OCI-M2 (cell line): Measurements from ENCODE around the gene C1orf21.

Source experiments
- DNase-seq: peaks from one replicate; lab custom pipeline; 2025; ENCODE audit not compliant: unreplicated experiment; lab: John Stamatoyannopoulos, UW

C1orf21 gene

DNA sequence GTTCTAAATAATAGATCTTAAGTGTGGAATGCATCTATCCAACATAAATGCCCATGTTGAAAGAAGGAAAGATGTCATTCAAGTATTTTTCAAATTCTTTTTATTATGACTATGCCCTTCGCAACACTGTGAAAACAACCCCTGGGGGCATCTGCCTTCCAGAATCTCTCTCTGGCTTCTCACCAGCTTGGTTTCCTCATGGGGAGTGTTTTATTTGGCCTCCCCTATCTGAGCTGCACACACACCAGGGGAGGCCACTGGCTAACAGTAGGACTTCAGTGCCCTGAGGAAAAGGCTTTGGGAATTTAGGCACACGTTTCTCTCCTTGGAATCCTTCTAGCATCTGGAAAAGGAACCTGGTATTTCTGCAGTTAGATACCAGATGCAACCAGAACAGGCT is 237.2 kb downstream of the C1orf21 start:
- no peak for DNase-seq

DNA sequence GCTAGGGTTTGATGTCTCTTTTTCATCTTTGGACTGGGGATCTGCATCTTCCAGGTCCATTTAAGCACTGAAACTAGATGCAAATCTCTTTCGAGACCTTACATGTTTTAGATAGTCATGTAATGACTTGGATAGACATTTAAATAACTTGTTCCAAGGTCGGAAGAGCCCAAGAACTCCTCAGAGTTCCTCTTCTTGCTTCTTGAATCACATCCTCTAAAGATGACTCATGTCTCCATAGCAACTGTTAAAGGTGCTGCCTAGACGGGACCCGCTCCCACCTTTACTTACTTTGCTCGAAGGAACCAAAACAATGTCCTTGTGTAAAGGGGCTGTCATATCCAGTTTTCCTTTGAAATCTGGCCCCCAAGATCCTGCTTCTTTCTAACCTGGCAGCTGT is 237.8 kb downstream of the C1orf21 start:
- DNase-seq = no peak

DNA sequence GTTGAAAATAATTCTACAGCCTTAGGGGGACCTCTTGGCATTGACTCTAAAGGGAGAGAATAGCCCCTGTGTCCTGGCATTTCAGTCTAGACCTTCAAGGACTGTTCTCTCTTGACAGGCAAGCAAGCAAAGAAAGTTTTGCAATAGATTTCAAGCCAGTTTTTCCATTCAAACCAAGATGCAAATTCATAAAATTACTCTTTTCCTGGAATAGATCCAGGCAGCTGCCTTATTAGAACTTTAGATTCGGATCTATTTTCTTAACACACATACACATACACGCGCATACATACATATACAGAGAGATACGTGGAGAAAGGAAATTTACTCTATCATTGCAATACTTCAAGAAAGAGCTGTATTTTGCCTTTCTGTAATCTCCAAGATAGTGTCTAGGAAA is 238.4 kb downstream of the C1orf21 start:
- DNase-seq = no peak

DNA sequence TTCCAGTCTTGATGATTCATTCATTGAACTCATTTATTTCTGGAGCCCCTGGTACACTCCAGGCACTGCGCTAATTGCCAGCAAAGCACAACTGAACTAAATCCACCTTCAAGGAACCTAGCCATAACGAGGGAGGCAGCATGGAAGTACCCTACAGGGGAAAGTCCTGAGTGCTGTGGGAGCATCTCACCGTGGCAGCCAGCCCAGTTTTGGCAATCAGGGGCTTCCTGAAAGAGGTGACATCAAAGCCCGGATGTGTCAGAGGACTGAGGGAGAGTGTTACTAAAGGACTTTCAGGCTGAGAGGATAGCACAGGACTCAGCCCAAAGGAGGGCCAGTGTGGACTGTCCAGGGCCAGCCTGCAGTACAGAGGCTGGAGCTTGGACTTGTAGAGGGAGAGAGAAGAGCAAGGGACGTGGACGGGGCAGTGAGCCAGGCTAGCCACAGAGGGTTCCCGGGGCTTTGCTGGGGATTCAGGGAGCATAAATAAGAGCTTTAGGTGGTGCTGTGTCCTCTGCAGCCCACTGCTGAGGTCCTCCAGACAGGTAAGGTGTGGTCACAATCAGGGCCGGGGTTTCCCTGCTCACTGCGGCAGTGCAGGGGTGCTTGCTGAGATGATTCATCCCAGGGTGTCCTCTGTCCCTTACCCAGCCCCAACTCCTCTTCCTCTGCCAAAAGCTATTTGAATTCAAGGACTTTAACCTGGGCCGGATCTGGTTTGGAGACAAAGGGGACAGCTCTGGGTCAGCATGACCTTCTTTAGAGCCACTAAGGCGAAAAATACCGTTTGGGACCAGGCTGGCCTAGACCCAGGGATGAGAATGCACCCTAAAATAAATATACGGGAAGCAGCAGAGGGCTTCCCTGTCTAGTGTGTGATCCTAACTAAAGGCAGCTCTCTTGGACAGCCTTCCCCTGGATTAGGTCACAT is 239.5 kb downstream of the C1orf21 start:
- DNase-seq = no peak

DNA sequence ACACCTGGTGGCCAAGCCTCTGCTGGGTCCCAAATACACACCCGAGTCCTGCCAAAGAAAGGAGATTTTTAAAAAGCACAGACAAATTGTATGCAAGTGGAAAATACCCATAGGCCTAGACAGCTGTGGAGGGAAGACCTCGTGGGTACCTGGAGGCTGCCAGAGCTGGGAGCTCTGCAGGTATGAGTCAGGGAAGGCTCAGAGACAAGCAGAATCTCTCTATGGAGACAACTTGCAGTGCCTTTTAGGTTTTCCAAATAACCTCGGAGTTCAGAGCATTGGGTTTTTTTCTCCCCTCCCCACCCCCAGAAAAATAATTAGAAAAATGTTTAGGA is 240.1 kb downstream of the C1orf21 start:
- no peak for DNase-seq

DNA sequence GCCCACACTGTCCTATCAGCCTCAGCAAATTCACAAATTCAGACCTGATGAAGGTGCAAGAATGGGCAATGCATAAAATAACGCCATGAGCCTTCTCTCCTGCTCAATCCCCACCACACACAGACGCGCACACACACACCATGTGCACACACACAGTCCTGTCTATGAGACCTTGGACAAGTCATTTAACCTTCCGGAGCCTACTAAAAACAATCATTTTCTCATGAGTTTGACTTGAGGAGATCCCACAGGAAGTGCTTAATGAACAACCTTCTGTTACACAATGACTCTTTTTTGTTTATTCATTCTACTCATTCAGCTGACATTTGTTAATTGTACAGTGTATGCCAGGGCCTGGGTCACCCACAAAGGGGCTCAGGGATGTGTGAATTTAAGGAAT is 242.4 kb downstream of the C1orf21 start:
- DNase-seq = no peak

DNA sequence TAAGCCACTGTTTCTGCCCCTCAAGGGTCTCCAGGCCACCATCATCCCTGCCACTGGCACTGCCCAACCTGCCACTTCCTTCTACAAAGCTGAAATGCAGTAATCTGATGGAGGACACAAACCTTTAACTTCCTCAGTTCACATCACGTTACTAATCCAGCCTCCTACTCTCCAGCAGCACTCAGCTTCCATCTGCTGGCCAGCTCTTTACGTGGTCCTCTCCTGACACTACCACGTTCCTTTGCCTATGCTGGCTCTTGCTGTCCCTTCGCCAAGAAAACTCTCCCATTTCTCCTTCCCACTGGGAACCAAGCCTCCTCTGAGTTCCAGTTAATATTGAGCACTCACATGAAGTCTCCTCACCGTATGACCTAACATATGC is 243.8 kb downstream of the C1orf21 start:
- no peak for DNase-seq

DNA sequence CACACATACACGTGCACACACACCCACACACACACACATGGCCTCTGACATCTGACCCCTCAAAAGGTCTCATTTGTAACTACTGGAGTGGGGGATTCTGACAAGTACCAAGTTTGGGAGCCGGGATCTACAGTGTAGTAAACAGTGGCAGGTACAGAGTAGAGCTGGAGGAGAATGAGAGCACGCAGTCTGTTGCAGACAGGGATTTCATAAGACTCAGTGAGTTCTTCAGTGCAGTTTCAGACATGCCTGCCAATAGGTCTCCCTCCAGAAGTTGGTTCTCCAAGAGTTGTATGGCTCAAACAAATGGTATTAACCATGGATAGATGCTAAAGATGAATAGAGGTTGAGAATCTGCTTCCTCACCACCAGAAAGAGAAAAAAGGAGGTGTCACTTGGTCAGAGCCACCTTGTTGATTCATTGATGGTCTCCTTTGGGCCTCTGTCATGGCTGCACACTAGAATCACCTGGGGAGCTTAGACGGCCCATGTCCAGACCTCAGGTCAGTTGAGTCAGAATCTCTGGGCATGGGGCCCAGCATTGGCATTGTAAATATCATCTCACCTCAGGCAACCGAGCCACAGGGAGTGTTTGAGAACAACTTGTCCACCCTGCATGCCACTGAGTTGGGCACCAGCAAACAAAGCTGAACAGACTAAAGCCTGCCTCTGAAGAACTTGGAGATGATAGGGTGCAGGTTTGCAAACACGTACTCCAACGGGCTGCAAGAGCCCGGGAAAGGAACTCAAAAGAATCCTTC is 245.8 kb downstream of the C1orf21 start:
- no peak for DNase-seq

DNA sequence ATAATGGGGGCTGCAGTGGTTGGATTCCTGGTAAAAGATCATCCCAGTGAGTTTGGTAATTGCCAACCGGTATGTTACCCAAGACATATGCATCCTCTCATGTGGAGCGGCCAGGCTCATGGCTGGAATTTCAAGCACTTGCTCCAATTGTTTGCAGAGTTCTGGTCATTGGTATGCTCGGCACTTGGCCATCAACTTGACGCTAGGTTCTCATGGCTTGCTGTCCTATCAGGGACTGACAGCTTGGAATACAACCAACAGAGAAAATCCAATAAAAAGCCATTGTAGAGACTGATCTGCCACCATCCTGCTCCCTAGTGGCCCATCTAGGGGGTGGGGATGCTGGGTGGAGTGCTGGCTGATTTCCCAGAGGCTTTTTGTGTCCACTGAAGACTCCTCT is 247.0 kb downstream of the C1orf21 start:
- DNase-seq = no peak

DNA sequence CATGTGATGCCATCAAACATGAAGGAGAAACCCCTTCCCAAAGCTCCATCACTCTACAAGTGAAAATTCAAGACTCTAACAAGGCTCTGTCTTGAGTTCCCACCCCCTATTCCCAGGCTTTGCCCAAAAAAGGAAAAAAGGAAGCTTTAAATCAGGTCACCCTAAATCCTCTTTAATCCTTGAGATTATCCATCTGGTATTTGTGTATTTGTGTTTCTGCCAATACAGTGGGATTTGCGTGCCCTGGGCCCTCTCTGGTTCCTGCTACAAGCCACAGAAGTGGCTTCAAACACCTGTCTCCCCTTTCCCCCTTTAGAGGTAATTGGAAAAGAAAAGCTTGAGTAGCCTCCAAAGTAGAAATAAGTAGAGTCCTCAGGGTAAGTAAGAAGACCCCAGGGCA is 247.5 kb downstream of the C1orf21 start:
- no peak for DNase-seq

DNA sequence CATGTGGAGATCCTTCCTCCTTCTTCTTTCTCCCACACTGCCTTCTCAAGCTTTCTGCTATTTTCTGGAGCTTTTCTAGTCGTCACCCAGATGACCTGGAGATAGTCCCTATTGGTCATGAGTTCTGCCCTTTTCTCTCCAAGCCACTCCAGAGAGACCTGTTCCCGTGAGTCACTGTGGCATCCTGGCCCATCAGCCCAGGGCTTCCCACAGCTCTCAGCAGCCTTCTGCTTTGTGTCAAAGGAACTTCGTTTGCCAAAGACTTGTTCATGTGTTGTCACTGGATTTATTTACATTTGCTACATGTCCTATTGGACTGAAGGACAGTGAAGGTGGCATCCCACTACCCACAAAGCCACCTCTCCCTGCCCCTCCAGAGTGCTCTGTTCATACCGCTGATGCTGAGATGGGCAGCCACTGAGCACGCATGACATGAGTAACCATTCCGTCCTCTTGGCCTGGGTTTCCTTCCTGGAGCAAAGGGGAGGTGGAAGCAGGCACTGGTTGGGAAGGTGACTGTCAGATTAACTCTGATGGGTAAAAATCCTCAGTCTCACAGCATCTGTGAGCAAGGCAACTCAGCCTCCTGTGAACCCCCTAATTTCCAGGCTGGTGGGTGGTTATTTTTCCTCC is 248.6 kb downstream of the C1orf21 start:
- no peak for DNase-seq

DNA sequence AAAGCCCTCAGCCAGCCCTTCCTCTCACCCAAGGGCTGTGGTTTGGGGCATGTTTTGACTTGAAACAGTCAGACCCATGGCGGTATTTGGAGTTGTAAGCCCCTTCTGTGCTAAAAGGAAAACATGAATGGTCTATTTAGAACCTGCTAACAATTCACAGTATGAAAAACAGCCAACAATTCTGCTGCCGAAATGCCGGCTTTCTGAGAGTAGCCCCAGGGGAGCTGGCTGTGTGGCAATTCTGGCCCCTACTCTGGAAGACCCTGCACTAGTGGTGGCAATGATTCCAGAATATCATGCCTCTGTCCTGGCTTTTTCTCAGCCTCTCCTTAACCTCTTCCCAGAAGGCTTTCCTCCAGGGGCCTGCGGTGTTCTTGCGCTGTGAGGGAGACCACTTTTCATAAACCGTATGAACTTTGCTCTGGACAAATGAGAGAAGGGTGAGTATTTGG is 249.2 kb downstream of the C1orf21 start:
- no peak for DNase-seq

DNA sequence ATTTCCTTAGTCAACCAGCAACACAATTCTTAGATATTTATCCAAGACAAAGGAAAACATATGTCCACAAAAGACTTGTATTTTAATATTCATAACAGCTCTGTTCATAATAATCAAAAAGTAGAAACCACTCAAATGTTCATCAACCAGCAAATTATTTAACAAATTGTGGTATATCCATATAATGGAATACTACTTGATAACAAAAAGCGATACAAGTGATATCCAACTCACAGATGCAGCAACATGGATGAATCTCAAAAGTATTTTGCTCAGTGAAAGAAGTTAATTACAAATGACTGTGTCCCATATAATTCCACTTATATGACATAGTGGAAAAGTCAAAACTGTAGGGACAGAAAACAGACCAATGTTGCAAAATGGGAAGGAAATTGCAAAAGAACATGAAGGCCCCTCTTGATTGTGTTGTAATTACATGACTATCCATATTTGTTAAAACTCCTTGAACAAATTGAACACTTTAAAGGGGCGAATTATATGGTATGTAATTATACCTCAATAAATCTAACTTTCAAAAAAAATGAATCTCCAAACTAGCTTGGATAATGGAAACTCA is 250.9 kb downstream of the C1orf21 start:
- DNase-seq = no peak

DNA sequence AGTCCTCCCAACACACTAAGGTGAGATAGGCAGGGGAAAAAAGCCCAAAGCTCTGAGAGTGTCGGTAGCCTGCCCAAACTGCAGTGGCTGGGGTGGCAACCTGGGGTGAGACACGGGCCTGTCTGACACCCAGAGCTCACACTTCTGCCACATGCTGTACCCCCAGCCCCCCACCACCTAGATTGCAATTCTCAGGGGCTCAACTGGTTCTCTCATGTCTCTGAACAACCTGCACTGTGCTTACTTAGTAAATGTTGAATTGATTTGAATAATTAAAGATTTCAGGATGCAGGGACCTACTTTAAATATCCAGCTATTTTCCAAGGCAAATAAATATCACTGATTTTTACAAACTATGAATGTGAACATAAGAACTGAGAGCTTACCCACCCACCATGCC is 252.4 kb downstream of the C1orf21 start:
- no peak for DNase-seq

DNA sequence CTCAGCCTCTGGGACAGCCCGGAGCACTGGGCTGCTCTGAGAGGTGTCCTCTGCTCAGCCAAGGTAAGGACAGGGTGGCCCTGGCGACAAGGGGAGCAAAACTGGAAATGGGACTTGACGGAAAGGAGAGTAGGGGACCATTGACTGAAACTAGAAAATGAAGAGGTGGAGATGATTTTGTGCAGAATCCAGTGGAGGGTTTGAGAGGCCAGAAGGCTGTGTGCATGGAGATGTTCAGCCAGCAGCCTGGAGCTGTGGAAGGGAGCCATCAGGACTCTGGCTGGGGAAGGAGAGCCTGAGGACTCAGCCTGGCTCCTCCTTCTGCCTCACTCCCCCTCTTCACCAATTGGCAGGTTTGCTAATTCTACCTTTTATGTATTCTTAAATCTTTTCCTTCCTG is 253.7 kb downstream of the C1orf21 start:
- DNase-seq = no peak

DNA sequence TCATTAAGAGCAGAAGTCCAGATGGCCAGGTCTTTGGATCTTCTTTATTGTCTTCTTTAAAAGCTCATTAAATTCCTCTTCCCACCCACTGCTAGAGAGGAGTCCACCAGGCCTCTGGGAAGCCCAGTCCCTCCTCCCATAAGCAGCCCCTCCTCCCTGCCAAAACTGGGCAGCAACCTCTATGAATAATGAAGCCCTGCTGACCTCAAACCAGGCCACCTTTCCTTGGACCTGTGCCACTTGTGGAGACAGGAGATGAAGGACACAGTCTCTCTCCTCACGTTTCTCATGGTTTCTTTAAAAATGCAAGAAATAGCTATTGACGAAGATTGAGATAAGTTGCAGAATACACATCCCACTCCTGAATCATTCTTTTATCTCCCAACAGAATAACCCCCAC is 255.1 kb downstream of the C1orf21 start:
- DNase-seq = no peak

DNA sequence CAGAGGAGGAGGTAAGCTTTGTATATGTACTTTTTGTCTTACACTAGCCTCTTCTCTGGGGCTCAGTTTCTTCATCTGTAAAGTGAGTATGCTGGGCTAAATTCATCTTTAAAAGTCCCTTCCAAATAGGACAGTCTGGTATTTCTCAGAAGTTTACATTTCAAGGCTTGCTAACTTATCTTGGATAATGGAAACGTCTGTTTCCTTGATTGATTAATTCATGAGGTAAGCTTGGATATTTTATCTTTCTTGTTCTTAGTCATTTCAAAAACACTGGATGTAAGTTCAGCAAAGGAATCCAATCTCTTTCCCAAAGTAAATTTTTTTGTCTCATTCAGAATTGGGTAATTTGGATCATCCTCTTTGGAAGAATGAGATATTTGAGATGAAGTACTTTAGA is 256.8 kb downstream of the C1orf21 start:
- DNase-seq = no peak

DNA sequence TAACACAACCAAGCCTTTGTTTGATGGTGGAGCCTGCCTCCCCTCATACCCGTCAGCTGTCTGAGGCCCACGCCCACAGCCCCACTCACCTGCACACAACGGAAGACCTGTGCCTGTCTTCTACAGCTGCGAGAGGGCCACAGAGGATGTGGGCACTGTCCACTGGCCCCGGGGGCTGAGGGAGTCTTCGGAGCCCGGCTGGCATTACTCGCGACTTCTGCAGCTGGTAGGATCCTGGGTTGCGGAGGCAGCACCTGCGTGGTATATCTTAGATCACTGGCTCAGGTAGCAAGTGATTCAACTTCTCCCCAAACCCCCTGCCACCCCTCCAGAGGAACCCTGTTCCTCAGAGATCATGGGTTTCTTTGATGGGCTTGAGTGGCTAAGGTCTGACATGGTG is 257.9 kb downstream of the C1orf21 start:
- DNase-seq = no peak

DNA sequence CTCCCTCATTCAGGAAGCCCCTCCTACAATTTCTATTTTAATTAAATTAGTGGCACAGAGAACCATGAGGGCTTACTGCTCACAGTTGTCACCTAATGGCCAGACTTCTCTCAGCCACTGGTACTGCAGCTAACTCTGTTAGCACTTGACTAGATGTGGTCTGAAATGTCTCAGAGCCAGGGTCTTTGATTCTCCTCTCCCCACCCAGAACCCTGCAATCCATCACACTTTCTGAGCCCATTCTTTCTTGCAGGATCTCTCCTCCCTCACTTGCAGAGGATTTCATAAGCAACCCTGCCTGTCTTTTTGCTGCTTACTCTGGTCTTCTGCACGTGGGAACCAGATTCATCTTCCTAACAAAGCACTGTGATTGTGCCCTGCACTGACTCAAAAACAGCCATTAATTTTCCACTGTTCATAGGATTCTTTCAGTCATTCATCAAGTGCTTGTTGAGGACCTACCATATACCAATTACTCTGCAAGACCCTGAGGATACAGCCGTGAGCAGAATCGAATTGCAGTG is 259.4 kb downstream of the C1orf21 start:
- DNase-seq = no peak

DNA sequence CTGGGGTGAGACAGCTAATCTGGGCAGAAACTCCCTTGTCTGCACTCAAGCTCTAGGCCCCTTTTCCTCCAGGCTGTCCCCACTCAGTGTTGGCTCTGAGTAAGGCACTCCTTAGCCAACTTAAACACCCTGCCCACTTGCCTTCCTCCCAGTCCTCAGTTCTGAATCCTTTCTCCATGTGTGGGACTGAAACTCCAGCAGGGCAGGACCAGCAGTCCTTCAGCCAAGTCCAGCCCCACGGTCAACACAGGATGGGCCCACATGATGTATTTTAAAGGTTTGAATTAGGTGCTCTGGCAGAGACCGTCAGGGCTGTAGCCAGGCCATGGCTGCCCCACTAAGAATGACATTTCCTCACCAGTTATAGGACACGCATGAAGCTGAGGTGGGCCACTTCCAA is 260.0 kb downstream of the C1orf21 start:
- no peak for DNase-seq

DNA sequence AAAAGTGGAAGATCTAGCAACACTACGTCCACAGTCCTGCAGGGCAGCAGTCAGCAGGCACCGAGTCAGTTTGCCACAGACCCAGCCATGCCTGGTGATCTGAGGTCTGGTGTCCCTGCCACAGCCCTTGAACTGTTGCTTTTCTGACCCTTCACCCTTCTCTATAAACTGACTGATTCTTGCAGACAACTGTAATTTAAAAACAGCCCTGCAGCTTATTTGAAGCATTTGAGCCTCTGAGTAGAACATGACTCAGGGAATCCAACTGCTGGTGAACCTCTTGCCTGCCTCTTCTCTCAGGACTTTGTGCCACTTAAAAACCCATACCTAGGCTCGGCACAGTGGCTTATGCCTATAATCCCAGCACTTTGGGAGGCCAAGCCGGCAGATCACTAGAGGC is 260.6 kb downstream of the C1orf21 start:
- DNase-seq = no peak
